Upper lobe of right lung (tissue), 1 donor: ENCODE data around the gene EMILIN1. TPM values are rescaled to one million over a fixed set of nuclear protein-coding genes. Genes with fewer than 3 reads are reported as not detected.
"Not testable (repeated sequence)": the region's sequence is repeated elsewhere in the genome, so short reads cannot be mapped to it uniquely, and the experiment has no call there.

Source experiments
- ATAC-seq: fragments of 200-7000 bp; cut with Tn5 transposase; one replicate; pipeline ENCODE4 v1.9.1; 2020; ENCODE audit warnings: mild to moderate bottlenecking, moderate library complexity
- DNase-seq: peaks from one replicate; pipeline ENCODE4 v3.0.0-alpha.2; 2020
- H3K27ac ChIP-seq: fragments of 200-600 bp; one replicate; pipeline ENCODE4 v1.8.0; 2022
- H3K27me3 ChIP-seq: fragments of 200-600 bp; one replicate; pipeline ENCODE4 v1.8.0; 2022; ENCODE audit warnings: mild to moderate bottlenecking
- H3K36me3 ChIP-seq: fragments of 200-600 bp; one replicate; pipeline ENCODE4 v1.8.0; 2022
- H3K4me1 ChIP-seq: fragments of 200-600 bp; one replicate; pipeline ENCODE4 v1.8.0; 2022
- H3K4me3 ChIP-seq: fragments of 200-600 bp; one replicate; pipeline ENCODE4 v1.8.0; 2022; ENCODE audit warnings: mild to moderate bottlenecking
- H3K9me3 ChIP-seq: fragments of 200-600 bp; one replicate; pipeline ENCODE4 v1.8.0; 2022
- intact Hi-C: fragments of 100-400 bp; cut with DNase I; formaldehyde crosslinking; loops from one replicate; pipeline ENCODE4 v1.11.0; 2022
- total RNA-seq: library from RNA; stranded (reverse); fragmentation: NEBNext Ultra II Directional; extraction: Animal tissue kit (Norgen Biotek cat#: 25700); gene quantifications from one replicate; pipeline ENCODE4 v1.2.1, GENCODE V29; 2021
- TF ChIP-seq, protein P1 (sequence below): fragments of 200-600 bp; IDR thresholded peaks from one replicate; pipeline ENCODE4 v1.8.0; 2022; ENCODE audit warnings: antibody characterized with exemption
- donor health status: DM: no; HTN: yes; CAD: no; lungs with severe emphysema.

The EMILIN1 gene
- total RNA-seq, 1 donor from 2014 or later, result 84.6 TPM

DNA sequence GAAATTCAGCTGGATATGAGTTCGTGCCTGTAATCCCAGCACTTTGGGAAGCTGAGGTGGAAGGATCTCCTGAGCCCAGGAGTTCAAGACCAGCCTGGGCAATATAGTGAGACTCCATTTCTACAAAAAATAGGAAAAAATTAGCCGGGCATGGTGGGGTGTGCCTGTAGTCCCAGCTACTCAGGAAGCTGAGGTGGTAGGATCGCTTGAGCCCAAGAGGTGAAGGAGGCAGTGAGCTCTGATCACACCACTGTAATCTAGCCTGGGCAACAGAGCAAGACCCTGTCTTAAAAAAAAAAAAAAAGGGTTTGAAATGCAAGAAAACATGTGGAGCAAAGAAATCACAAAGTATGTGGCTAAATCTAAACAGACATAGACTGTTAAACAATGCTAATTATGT is 30.7 kb downstream of the EMILIN1 start:
- Histone ChIP-seq H3K36me3 (no peaks in the 10 kb centered on the region), H3K27ac (no peak overlapping the region), H3K4me3 (no peak overlapping the region), H3K9me3 (no peaks in the 10 kb centered on the region), H3K27me3 (peaks cover 10% of the 10 kb centered on the region), H3K4me1 (no peaks in the 10 kb centered on the region)
- intact Hi-C loops, result loop anchor here (10.0 kb wide), 1 partner anchor 96 kb away; no protein-coding TSS in a partner anchor
- no peak for ATAC-seq
- no peak for DNase-seq
- TF ChIP-seq, protein P1, sequence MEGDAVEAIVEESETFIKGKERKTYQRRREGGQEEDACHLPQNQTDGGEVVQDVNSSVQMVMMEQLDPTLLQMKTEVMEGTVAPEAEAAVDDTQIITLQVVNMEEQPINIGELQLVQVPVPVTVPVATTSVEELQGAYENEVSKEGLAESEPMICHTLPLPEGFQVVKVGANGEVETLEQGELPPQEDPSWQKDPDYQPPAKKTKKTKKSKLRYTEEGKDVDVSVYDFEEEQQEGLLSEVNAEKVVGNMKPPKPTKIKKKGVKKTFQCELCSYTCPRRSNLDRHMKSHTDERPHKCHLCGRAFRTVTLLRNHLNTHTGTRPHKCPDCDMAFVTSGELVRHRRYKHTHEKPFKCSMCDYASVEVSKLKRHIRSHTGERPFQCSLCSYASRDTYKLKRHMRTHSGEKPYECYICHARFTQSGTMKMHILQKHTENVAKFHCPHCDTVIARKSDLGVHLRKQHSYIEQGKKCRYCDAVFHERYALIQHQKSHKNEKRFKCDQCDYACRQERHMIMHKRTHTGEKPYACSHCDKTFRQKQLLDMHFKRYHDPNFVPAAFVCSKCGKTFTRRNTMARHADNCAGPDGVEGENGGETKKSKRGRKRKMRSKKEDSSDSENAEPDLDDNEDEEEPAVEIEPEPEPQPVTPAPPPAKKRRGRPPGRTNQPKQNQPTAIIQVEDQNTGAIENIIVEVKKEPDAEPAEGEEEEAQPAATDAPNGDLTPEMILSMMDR, result no peak

DNA sequence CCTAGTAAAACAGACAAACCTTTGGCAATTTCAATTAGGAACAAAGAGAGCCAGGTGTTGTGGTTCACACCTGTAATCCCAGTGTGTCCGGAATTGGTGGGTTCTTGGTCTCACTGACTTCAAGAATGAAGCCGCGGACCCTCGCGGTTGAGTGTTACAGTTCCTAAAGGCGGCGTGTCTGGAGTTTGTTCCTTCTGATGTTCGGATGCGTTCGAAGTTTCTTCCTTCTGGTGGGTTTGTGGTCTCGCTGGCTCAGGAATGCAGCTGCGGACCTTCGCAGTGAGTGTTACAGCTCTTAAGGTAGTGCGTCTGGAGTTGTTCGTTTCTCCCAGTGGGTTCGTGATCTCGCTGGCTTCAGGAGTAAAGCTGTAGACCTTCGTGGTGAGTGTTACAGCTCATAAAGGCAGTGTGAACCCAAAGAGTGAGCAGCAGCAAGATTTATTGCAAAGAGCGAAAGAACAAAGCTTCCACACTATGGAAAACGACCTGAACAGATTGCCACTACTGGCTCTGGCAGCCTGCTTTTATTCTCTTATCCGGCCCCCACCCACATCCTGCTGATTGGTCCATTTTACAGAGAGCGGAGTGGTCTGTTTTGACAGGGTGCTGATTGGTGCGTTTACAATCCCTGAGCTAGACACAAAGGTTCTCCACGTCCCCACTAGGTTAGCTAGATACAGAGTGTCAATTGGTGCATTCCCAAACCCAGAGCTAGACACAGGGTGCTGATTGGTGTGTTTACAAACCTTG is 32.4 kb downstream of the EMILIN1 start:
- DNase-seq, H3K36me3 ChIP-seq, H3K4me3 ChIP-seq, H3K27me3 ChIP-seq, H3K27ac ChIP-seq, ATAC-seq, H3K9me3 ChIP-seq, H3K4me1 ChIP-seq, intact Hi-C loops: not testable (repeated sequence)

DNA sequence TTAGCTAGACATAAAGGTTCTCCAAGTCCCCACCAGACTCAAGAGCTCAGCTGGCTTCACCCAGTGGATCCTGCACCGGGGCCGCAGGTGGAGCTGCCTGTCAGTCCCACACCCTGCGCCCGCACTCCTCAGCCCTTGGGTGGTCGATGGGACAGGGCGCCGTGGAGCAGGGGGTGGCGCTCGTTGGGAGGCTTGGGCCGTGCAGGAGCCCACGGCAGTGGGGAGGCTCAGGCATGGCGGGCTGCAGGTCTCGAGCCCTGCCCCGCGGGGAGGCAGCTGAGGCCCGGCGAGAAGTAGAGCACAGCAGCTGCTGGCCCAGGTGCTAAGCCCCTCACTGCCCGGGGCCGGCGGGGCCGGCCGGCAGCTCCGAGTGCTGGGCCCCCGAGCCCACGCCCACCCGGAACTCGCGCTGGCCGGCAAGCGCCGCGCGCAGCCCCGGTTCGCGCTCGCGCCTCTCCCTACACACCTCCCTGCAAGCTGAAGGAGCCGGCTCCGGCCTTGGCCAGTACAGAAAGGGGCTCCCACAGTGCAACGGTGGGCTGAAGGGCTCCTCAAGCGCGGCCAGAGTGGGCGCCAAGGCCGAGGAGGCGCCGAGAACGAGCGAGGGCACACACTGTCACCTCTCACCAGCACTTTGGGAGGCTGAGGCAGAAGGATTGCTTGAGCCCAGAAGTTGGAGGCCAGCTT is 33.1 kb downstream of the EMILIN1 start:
- H3K4me3 ChIP-seq, H3K4me1 ChIP-seq, H3K27me3 ChIP-seq, H3K36me3 ChIP-seq, H3K27ac ChIP-seq, ATAC-seq, intact Hi-C loops, H3K9me3 ChIP-seq, DNase-seq: not testable (repeated sequence)

DNA sequence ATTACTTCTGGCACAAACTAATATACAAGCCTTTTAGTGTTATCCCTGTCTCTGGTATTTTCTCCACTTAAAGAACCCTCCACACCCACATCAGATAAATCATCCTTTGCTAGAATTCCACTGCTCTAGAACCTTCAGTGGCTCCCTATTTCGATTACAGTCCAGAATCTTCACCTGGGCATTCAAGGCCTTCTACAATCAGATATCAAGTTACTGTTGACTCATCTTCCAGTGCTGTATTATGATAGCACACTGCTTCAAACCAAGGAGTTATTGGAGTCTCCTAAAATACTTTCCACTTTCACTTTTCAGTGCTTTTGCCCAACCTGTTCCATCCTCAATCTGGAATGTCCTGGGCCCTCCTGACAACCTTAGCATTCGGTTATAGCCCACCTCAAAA is 37.1 kb downstream of the EMILIN1 start:
- TF ChIP-seq, protein P1, result no peak
- intact Hi-C loops, result no loop called here
- Histone ChIP-seq H3K27me3 (peaks cover 26% of the 10 kb centered on the region), H3K9me3 (no peaks in the 10 kb centered on the region), H3K4me1 (peaks cover 7% of the 10 kb centered on the region), H3K27ac (no peak overlapping the region), H3K36me3 (no peaks in the 10 kb centered on the region), H3K4me3 (no peak overlapping the region)
- no peak for ATAC-seq
- no peak for DNase-seq

DNA sequence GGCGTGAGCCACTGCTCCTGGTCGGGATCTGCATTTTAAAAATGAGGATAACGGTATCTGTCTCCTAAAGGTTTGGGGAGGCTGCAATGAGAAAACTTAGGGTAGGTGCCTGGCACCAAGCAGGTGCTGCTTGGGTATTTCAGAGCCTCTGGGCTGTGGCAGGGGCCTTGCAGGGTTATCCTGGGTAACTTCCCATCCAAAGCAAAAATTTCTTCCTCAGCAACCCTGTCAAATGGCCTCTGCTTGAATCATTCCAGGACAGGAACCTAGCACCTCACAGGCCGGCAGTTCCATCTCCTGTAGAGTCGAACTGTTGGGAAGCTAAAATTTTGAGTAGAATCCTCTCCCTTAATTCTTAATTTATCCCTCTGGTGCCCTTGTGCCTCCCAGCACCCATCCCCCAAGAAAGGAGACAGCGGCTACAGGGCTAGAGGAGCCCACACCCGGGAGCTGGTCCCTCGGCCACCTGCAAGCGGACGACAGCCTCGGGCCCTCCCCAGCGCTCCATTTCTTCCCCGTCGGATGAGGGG is 39.6 kb downstream of the EMILIN1 start:
- intact Hi-C loops, result no loop called here
- peaks cover 26% of the 10 kb centered on the region for H3K27me3 ChIP-seq
- peak overlapping the region; percentile 30 for H3K4me3 ChIP-seq
- no peaks in the 10 kb centered on the region for H3K36me3 ChIP-seq
- peaks cover 7% of the 10 kb centered on the region for H3K4me1 ChIP-seq
- TF ChIP-seq, protein P1, result no peak
- no peaks in the 10 kb centered on the region for H3K9me3 ChIP-seq
- no peak overlapping the region for H3K27ac ChIP-seq
- DNase-seq, result no peak
- ATAC-seq, result no peak

DNA sequence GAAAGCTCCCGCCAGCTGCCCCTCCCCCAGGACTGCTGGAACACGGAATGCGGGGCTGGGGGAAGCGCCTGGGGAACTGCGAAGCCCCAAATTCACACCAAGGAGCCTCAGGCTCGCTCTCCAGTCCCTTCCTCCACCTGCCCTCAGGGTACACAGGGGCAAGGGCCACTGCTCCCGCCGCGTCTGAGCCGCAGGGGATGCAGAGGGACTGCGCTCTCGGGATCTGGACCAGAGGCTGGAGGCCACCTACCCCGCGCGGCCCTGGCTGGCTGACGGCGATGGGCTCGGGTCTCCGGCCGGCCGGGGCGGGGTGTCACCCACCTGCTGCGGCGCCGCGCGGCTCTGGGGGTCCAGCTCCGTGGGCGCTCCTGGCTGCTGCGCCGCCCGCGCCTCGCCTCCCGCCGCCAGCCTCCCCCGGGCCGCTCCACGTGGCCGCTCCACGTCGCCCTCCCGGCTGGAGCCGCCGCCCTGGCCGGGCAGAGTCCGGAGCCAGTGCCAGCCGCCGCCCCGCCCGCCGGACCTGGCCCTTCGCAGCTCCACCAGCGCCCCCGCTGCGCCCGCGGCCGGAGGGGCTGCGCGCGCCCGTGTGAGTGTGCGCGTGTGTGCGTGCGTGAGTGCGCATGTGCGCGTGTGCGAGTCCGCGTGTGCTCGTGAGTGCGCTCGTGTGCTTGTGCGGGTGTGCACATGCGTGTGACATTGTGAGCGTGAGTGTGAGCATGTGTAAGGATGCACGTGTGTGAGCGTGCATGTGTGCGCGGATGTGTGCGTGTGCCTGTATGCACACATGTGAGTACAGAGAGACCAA is 40.3 kb downstream of the EMILIN1 start, which contains the start of gene CGREF1:
CGREF1 (minus strand) TSS at position 604 of the 805 bp plus-strand sequence. CDS start 14,762 bp downstream, outside the sequence.
- Histone ChIP-seq H3K27ac (no peak within 1 kb of the TSS), H3K27me3 (peaks cover 26% of the 10 kb centered on the region), H3K4me1 (peaks cover 10% of the 10 kb centered on the region), H3K4me3 (peak within 1 kb of the TSS; percentile 30), H3K36me3 (no peaks in the 10 kb centered on the region), H3K9me3 (no peaks in the 10 kb centered on the region)
- peak; percentile 25 for ATAC-seq
- intact Hi-C loops, result no loop called here
- DNase-seq, result no peak
- TF ChIP-seq, protein P1, result no peak

DNA sequence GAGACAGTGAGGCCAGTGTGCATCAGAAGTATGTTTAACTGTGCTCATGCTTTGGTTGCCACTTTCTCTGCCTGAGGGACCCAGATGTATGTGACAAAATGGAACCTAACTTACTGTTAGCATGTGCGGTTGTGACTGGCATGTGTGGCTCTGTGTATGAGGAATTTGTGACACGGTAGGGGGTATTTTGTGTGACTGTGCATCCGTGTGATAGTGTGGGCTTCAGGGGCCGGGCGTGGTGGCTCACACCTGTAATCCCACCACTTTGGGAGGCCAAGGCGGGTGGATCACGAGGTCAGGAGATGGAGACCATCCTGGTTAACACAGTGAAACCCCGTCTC is 40.9 kb downstream of the EMILIN1 start:
- Histone ChIP-seq H3K4me3 (peak overlapping the region; percentile 30), H3K27me3 (peaks cover 26% of the 10 kb centered on the region), H3K4me1 (peaks cover 10% of the 10 kb centered on the region)
- H3K9me3 ChIP-seq, DNase-seq, intact Hi-C loops, H3K36me3 ChIP-seq, ATAC-seq, H3K27ac ChIP-seq: not testable (repeated sequence)
